NCI-H1092 (cell line): ENCODE measurements around the gene ZDHHC4.
"Not testable (repeated sequence)": the region's sequence is repeated elsewhere in the genome, so short reads cannot be mapped to it uniquely, and the experiment has no call there.

Experiments used
- DNase-seq: peaks from one replicate; lab custom pipeline; 2025; lab: John Stamatoyannopoulos, UW

The ZDHHC4 gene

DNA sequence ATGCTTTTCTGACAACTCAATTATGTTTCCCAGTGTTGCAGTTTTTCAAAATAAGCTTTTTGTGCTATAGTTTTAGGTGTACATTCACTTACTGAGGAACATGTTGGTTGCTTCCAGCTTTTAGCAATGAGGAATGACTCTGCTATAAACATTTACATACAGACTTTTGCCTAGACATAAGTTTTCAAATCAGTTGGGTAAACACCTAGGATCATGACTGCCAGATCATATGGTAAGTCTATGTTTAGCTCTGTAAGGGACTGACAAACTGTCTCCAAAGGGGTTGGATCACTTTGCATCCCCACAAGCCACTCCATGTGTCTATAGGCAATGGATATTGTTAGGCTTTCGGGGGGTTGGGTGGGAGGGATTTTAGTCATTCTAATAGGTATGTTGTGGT is 15.1 kb upstream of the ZDHHC4 start:
- DNase-seq = no peak

DNA sequence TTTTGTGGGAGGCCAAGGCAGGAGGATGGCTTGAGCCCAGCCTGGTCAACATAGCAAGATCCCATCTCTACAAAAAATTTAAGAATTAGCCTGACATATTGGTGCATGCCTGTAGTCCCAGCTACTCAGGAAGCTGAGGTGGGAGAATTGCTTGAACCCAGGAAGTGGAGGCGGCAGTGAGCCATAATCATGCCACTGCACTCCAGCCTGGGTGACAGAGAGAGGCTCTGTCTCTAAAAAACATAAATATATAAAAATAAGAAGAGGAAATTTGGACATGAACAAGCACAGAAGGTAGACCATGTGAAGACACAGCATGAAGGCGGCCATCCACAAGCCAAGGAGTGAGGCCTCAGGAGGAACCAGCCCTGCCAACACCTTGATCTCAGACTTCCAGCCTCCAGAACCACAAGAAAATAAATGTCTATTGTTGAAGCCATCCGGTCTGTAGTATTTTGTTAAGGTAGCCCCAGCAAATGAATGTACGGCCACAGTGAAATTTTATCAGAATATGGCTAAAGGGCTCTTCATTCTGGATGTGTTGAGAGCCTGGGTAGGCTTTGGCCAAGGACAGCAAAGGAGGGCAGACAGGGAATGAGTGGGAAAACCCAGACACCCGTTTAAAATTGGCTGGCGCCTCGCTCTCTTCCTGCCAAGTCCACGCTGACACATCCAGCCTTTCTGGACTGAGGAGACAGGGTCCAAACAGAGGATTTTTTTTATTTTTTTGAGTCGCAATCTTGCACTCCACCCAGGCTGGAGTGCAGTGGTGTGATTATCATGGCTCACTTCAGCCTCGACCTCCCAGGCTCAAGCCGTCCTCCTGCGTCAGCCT is 13.1 kb upstream of the ZDHHC4 start:
- no peak for DNase-seq

DNA sequence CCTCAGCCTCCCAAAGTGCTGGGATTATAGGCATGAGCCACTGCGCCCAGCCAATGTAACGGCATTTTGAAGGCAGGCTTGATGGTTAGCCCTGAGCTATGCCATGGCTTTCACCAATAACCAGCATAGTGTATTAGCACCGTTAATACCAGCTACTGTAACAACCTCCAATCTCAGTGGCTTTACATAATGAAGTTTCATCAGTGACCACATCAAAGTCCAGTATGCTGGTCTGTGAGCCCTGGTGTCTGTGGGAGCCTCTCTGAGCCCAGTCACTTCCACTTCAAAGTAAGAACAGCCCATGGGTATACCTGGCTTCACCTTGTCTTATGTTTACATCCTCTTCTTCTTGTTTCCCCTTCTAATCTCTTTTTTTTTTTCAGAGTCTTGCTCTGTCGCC is 11.6 kb upstream of the ZDHHC4 start:
- no peak for DNase-seq

DNA sequence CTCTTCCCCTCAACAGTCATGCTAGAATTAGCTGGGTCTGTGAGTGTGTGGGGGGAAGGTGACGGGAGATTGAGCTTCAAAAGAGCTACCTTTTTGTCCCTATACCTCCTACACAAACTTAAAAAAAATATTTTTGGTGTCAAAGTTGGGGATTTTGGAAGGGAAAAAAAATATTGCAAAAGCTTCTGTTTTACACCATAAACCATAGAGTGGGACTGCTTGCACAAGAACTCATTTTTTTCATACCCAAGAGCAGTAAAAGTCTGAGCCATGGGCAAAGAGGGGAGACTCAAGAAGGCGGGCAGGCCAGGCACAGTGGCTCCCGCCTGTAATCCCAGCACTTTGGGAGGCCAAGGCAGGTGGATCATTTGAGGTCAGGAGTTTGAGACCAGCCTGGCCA is 9.4 kb upstream of the ZDHHC4 start:
- no peak for DNase-seq

DNA sequence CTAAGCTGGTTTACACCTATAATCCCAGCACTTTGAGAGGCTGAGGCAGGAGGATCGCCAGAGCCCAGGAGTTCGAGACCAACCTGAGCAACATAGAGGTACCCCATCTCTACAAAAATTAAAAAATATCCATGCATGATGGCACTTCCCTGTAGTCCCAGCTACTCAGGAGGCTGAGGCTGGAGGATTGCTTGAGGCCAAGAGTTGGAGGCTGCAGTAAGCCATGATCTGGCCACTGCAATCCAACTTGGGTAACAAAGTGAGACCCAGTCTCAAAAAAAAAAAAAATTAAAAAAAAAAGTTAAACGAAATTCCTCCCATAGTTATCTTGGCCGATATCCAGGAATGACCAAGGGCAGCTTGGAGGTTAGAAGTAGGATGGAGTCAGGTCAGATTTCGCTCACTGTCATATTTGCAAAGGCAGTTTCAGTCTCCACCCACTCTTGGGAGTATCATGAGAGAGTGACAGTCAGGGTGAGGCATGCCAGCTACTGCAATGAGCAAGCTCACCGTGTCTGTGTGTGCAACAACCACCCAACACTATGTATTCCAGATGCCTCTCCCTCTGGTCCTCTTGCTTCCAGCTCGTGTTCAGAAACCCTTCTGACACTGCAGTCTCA is 6.0 kb upstream of the ZDHHC4 start:
- no peak for DNase-seq

DNA sequence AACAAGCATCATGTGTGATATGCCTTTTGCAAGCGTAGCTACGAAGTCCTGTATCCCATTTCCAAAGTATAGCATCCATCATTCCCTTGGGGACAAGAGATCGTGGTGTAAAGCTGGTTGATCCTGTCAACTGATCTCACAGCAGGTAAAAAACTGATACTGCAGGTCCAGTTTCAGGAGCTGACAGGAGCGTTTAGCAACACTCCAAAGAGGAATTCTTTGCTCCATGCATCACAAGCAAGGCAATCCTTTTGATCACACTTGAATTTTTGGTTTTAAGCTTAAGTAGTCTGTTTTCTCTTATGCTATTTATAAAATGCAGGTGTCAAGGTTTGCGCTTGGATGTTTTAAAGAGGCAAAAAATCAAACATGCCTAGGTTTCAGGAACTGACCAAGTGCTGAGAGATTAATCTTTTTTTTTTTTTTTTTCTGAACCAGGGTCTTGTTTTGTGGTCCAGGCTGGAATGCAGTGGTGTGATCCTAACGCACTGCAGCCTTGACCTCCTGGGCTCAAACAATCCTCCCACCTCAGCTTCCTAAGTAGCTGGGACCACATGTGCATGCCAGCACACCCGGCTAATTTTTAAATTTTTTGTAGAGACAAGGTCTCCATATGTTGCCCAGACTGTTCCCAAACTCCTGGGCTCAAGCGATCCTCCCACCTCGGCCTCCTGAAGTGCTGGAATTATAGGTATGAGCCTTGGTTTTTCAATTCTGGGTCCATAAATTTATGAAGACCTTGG is 1.8 kb upstream of the ZDHHC4 start:
- DNase-seq = no peak

DNA sequence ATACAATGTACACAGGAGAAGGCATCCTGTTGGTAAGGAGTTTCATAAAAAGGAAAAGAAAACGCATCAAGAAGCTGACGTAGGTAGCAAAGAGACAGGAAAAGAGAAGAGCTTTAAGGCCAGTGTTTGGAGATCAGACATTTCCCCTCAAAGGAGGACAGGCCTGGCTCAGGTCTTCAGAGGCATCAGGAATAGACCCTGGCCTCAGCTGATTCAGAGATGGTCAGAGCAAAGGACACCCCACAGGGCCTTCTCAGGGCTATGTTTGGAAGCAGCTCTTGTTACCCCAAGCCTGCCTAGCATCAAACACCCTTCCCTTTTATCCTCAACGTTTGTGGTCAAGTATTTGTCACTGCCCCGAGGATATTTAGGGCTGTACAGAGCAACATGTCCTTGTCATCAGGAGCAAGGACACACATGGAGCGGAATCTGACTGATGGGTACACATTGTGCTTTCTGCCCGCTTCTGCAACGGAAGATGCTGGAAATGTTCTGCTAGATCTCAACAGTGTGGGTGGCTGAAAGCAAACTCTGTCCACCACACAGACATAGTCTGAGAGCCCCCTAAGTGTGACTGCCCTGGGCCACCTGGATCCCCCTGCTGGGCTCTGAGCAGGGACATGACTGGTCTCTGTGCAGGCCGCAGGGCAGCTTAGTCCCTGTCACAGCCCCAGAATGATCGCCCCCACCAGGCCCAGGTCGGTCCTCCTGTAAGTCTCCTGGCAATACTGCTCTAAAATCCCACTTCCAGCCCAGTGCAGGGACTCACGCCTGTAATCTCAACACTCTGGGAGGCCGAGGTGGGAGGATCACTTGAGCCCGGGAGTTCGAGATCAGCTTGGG is 1.0 kb upstream of the ZDHHC4 start:
- no peak for DNase-seq

DNA sequence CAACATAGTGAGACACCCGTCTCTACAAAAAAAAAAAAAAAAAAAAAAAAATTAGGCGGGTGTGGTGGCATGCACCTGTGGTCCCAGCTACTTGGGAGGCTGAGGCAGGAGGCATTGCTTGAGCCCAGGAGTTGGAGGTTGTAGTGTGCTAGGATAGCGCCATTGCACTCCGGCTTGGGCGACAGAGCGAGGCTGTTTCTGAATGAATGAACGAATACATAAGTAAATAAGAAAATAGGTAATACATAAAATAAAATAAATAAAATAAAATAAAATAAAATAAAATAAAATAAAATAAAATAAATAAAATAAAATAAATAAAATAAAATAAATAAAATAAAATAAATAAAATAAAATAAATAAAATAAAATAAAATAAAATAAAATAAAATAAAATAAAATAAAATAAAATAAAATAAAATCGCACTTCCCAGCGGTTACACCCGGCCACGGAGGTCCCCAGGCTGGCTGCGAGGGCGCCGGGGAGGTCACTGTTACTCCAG is 336 bp upstream of the ZDHHC4 start:
- DNase-seq = not testable (repeated sequence)

DNA sequence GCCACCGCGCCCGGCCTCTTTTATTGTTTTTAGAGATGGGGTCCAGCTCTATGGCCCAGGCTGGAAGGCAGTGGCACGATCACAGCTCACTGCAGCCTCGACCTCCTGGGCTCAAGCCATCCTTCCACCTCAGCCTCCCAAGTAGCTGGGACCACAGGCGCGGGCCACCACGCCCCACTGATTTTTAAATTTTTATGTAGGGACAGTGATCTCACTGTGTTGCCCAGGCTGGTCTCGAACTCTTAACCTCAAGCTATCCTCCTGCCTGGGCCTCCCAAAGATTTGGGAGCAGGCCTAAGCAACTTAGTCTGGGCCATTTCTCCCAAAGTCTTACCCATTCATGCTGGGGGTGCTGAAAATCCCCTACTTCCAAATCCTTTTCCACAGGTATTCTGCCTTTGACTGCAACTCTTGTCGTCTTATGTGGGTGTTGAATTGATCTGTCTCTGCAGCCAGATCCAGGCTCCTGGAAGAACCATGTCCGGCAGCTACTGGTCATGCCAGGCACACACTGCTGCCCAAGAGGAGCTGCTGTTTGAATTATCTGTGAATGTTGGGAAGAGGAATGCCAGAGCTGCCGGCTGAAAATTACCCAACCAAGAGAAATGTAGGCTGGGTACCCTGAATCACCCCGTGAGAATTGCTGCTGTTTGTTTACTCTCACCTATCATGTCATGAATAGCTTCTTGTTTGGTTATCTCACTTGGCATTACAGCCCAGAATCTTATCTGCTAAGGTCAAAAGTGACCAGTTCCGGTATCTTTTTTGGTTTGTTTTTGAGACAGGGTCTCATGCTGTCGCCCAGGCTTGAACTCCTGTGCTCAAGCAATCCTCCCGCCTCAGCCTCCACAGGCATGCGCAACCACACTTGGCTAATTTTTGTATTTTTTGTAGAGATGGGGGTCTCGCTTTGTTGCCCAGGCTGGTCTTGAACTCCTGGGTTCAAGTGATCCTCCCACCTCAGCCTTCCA is 1.1 kb downstream of the ZDHHC4 start:
- DNase-seq = no peak

DNA sequence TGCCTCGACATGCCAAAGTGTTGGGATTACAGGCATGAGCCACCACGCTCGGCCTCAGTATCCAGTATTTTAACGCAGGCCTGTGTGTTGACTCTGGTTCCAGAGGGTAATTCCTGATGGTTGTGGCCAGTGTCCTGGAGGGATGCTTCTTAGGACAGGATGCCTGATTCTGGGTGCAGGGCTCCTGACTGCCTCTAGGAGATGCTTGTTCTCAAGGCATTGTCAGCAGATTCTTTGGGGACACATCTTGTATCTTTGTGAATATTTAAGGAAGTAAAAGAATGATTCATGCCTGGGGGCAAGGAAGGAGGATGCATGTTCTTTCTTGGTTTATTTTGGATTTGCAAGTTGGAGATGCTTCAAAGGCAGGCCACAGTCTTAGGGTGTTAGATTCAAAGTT is 2.2 kb downstream of the ZDHHC4 start:
- DNase-seq = no peak

DNA sequence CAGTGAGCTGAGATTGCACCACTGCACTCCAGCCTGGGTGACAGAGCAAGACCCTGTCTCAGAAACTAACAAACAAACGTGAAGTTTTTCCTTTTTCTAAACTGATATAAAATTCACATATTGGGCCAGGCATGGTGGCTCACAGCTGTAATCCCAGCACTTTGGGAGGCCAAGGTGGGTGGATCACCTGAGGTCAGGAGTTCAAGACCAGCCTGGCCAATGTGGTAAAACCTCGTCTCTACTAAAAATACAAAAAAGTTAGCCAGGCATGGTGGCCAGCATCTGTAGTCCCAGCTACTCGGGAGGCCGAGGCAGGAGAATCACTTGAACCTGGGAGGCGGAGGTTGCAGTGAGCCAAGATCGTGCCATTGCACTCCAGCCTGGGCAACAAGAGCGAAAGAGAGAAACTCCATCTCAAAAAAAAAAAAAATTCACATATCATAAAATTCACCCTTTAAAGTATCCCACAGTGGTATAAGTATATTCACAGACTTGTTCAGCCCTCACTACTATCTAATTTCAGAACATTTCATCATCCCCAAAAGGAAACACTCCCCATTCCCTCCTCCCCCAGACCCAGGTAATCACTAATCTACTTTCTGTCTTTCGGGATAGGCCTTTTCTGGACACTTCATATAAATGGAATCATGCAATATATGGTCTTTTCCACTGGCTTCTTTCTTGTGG is 8.6 kb downstream of the ZDHHC4 start:
- not testable (repeated sequence) for DNase-seq

DNA sequence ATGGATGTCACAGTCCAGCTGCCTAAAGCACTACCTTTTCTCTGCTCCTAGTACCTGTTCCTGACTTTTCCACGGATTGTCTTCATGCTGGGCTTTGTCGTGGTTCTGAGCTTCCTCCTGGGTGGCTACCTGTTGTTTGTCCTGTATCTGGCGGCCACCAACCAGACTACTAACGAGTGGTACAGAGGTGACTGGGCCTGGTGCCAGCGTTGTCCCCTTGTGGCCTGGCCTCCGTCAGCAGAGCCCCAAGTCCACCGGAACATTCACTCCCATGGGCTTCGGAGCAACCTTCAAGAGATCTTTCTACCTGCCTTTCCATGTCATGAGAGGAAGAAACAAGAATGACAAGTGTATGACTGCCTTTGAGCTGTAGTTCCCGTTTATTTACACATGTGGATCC is 11.3 kb downstream of the ZDHHC4 start:
- DNase-seq = no peak

DNA sequence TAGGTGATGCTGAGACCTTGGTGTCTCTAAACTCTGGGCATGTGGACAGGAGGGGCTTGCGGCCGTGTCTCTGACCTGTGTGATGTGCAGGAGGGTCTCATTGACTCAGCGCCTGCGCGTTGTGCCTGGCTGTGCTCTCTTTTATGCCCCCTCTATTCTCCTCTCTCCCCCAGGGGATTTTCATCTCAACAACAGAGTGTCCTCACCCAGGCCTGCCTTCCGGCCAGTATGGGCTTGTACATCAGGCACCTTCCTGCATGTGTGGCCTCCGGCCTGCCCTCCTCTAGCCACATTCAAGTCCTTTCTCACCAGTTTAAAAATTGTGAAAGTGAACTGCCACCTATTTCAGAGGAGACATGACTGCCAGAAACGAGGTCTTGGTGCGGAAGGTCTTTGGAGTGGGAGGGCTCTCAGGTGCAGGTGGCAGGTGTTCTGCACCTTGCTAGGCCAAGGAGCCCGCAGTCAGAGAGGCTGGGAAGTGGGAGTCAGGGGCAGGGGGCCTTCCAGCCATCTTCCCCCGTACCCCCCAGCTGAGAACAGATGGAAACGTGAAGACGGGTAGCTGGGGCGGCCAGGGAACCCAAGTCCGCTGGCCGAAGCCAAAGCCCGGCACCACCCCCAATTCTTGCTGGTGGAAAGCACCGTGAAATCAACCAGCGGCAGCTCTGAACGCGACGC is 12.0 kb downstream of the ZDHHC4 start:
- DNase-seq = no peak

DNA sequence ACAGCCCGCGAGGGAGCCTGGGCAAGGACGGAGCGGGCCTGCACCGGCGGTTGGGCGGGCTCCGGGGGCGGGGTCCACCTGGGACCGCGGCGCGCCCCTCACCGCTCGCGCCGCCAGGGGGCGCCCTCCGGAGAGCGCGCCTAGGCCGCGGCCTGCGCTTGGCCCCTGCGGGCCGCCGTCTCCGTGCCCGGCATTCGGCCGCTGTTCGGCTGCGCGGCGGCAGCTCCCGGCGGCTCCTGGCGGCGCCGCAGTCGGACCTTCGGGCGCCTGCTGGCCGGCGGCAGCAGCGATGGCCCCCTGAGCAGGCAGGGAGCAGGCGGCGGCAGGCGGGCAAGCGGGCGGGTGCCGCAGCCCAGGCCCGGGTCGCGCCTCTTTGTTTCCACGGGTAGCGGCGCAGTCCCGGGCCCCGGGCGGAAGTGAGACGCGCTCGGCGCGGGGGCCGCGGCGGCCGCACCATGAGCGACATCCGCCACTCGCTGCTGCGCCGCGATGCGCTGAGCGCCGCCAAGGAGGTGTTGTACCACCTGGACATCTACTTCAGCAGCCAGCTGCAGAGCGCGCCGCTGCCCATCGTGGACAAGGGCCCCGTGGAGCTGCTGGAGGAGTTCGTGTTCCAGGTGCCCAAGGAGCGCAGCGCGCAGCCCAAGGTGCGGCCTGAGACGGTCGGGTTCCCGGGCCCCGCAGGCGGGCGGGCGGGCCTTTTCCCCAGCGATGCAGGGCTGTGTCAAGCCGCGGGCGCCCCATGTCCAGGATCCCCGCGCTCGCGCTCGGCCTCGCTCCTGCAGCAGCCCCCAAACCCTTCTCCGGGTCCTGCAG is 12.8 kb downstream of the ZDHHC4 start, which contains the start of gene INTS15:
Gene INTS15 (plus strand): TSS at position 193 of the 816 bp plus-strand sequence. CDS start 263 bp downstream, at position 456.
- DNase-seq = peak; percentile 80

DNA sequence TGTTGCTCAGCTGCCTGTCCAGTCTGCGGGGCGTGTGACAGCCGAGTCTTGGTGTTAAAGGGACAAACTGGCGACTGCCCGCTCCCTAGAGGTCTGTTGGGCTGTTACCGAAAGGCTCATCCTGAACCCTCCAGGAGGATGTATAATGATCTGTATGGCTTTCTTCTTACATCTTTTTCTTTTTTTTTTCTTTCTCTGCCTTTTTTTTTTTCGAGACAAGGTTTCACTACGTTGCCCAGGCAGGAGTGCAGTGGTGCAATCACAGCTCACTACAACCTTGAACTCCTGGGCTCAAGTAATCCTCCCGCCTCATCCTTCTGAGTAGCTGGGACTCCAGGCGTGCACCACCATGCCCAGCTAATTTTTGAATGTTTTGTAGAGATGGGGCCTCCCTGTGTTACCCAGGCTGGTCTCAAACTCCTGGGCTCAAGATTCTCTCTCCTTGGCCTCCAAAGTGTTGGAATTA is 13.4 kb downstream of the ZDHHC4 start:
- DNase-seq = no peak

DNA sequence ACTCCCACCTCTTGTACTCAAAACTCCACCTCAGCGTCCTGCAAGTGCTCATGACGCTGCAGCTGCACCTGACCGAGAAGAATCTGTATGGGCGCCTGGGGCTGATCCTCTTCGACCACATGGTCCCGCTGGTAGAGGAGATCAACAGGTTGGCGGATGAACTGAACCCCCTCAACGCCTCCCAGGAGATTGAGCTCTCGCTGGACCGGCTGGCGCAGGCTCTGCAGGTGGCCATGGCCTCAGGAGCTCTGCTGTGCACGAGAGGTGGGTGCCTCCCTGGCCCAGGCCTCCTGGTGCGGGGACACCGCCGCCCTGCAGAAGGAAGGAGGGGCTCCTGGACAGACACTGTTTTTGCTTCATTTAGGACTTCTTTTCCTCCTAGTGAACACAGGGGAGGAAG is 22.8 kb downstream of the ZDHHC4 start:
- DNase-seq = no peak

DNA sequence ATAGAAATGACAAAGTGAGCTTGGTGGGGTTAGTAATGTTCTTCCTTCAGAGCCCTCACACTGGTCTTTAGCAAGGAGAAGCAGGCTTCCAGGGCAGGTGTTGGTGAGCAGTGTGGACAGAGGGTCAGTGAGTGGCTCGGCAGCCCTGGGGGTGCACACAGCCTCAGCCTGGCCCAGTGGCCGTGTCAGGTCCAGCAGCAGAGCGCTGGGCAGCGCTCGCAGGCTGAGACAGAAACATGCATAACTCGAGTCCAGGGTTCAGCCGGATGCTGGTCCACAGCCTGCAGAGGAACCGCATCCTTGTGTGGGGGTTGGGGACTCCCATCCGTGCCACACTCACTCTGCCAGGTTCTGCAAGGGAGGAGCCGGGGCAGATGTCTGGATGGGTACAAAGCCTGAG is 27.2 kb downstream of the ZDHHC4 start:
- no peak for DNase-seq

DNA sequence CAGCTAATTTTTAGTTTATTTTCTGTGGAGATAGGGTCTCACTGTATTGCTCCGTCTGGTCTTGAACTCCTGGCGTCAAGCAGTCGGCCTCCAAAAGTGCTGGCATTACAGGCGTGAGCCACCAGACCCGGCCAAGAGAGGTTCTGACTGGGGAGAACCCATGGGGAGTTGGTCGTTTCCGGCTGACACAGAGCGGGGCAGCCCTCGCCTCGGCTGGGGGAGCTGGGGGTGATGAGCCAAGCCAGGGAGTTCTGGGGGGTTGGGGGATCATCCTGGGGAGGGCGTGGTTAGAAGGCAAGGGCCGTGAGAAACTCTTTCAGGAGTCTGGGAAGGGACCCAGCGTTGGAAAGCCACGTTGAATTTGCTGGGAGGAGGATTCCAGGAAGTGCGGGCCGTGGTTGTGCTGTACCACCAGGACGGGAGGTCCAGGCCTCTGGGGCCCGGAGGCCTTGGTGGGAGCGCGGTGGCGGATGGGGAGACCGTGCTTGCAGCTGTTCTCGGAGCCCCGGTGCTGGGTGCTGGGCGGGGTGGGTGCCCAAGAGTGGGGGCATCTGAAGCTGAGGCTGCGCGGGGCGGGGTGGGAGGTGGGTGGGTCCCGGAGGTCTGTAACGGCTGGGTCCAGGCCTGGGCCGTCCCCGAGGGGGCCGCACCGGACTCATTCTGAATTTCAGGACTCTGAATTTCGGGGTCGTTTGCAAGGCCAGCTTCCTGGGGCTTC is 29.8 kb downstream of the ZDHHC4 start:
- no peak for DNase-seq
